DND-41 (cell line): ENCODE data around the gene RPH3AL.
"Not testable (repeated sequence)": the region's sequence is repeated elsewhere in the genome, so short reads cannot be mapped to it uniquely, and the experiment has no call there.

Source experiments
- ATAC-seq: fragments of 200-7000 bp; cut with Tn5 transposase; 3 replicates; pipeline ENCODE4 v1.9.1; 2021; ENCODE audit warnings: low read depth; ENCODE audit not compliant: insufficient read depth
- DNase-seq: peaks from one replicate; pipeline ENCODE4 v3.0.0-alpha.2; 2020
- H2AFZ ChIP-seq: 2 replicates; pipeline ENCODE4 v1.6.0; 2012; ENCODE audit warnings: low read depth, low read length
- H3K27ac ChIP-seq: 2 replicates; pipeline ENCODE4 v1.5.1; 2012; ENCODE audit warnings: low read length, inconsistent platforms
- H3K27me3 ChIP-seq: fragments of 200-600 bp; sonication (generic); 2 replicates; pipeline ENCODE4 v1.6.0; 2012; ENCODE audit warnings: low read length, mild to moderate bottlenecking, inconsistent platforms; ENCODE audit not compliant: insufficient read depth, poor library complexity
- H3K36me3 ChIP-seq: 2 replicates; pipeline ENCODE4 v1.5.1; 2012; ENCODE audit warnings: low read length, inconsistent platforms; ENCODE audit not compliant: insufficient read depth
- H3K4me1 ChIP-seq: 2 replicates; pipeline ENCODE4 v1.5.1; 2012; ENCODE audit warnings: mild to moderate bottlenecking, low read length; ENCODE audit not compliant: insufficient read depth
- H3K4me2 ChIP-seq: 2 replicates; pipeline ENCODE4 v1.6.0; 2012; ENCODE audit warnings: mild to moderate bottlenecking, moderate library complexity, low read length, inconsistent platforms; ENCODE audit not compliant: insufficient read depth
- H3K4me3 ChIP-seq, 2 experiments: fragments of 200-600 bp in 1 of 2; shearing (Covaris generic) in 1 of 2; 2 replicates each; pipeline ENCODE4 v1.5.1; 2012 to 2016; ENCODE audit warnings: inconsistent platforms in 2 of 2, low read length in 2 of 2, mild to moderate bottlenecking in 2 of 2, low read depth in 1 of 2, moderate library complexity in 1 of 2
- H3K79me2 ChIP-seq: 2 replicates; pipeline ENCODE4 v1.6.0; 2012; ENCODE audit warnings: low read length, inconsistent platforms; ENCODE audit not compliant: insufficient read depth
- H3K9ac ChIP-seq: 2 replicates; pipeline ENCODE4 v1.6.0; 2012; ENCODE audit warnings: low read depth, mild to moderate bottlenecking, inconsistent platforms, low read length, moderate library complexity
- H3K9me3 ChIP-seq: 2 replicates; pipeline ENCODE4 v1.5.1; 2012; ENCODE audit warnings: low read length, moderate library complexity, mild to moderate bottlenecking, inconsistent platforms; ENCODE audit not compliant: insufficient read depth, severe bottlenecking
- H4K20me1 ChIP-seq: 2 replicates; pipeline ENCODE4 v1.6.0; 2012; ENCODE audit warnings: low read length; ENCODE audit not compliant: insufficient read depth
- CTCF ChIP-seq: IDR thresholded peaks from 2 replicates; pipeline ENCODE4 v1.5.1; 2012; ENCODE audit warnings: borderline replicate concordance, low read length, moderate library complexity, mild to moderate bottlenecking; ENCODE audit not compliant: poor library complexity, severe bottlenecking; ENCODE audit errors: extremely low read depth
- EZH2 ChIP-seq: IDR thresholded peaks from 3 replicates; pipeline ENCODE4 v1.6.1; 2012; ENCODE audit warnings: borderline replicate concordance, low read depth, mild to moderate bottlenecking, moderate library complexity, low read length, inconsistent platforms; ENCODE audit not compliant: severe bottlenecking

Gene RPH3AL

DNA sequence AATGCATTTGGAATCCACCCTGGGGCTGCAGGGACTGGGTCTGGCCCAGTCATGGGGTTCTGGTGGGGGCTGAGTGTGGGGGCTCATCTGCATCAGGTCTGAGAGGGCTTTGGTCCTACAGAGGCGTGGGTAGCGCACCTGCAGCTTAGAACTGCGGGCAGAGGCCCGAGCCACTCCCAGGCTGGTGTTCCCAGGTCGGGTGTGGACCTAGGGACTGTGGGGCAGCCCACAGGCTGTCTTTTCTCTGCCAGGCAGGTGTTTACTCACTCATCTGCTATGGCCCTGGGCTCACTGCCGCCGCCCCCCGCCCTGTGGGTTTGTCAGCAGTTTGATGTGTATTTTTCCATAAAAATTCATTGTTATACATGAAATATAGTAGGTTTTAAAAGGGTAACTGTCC is 144.2 kb downstream of the RPH3AL start:
- Histone ChIP-seq H3K79me2 (no peaks in the 10 kb centered on the region), H3K4me1 (no peaks in the 10 kb centered on the region), H3K27me3 (peaks cover 2% of the 10 kb centered on the region), H3K9me3 (no peaks in the 10 kb centered on the region), H4K20me1 (no peaks in the 10 kb centered on the region; the same call in 1 of the 2 replicates), H3K4me3 (no peak overlapping the region), H3K27ac (no peak overlapping the region), H3K9ac (no peak overlapping the region), H2AFZ (no peak overlapping the region), H3K4me2 (no peak overlapping the region), H3K36me3 (no peaks in the 10 kb centered on the region)
- ATAC-seq (no peak), DNase-seq (no peak)
- TF ChIP-seq CTCF = no peak
- TF ChIP-seq EZH2 = no peak

GRCh38 chr17:207775-208174 is 144.8 kb downstream of the RPH3AL start:
- no peaks in the 10 kb centered on the region; the same call in 1 of the 2 replicates for H4K20me1 ChIP-seq
- no peak overlapping the region for H3K4me2 ChIP-seq
- TF ChIP-seq CTCF (no peak), EZH2 (no peak)
- no peaks in the 10 kb centered on the region for H3K36me3 ChIP-seq
- H3K9ac ChIP-seq = no peak overlapping the region
- H3K4me3 ChIP-seq = no peak overlapping the region
- no peak overlapping the region for H3K27ac ChIP-seq
- H3K4me1 ChIP-seq = no peaks in the 10 kb centered on the region
- no peak for ATAC-seq
- peaks cover 2% of the 10 kb centered on the region for H3K27me3 ChIP-seq
- H2AFZ ChIP-seq = no peak overlapping the region
- DNase-seq = no peak
- no peaks in the 10 kb centered on the region for H3K79me2 ChIP-seq
- H3K9me3 ChIP-seq = no peaks in the 10 kb centered on the region

DNA sequence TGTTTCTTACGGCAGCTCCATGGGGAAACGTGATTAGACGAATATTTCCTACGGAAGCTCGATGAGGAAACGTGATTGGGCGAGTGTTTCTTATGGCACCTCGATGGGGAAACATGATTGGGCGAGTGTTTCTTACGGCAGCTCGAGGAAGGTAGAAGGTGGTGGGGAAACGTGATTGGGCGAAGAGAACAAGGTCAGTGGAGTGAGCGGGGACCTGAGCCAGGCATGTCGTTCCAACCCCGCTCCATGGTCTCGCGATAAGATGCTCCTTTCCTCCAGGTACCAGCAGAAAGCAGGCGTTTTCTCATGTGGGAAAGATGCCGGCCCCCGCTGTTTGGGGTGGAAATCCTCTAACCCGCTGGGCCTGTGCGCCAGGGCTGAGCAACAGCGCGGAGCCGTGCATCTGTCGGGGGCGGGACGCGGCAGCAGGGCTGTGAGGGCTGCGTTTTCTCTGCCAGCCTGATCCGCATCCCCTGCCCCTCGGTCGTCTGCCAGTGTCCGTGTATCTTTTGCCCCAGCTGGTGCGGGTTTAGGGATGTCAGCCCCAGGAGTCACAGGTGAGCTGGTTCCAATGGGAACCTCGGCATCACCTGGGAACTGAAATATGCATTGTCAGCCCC is 145.6 kb downstream of the RPH3AL start:
- Histone ChIP-seq H3K9me3 (no peaks in the 10 kb centered on the region), H3K36me3 (no peaks in the 10 kb centered on the region), H3K4me1 (no peaks in the 10 kb centered on the region), H4K20me1 (no peaks in the 10 kb centered on the region; the same call in 1 of the 2 replicates), H3K79me2 (no peaks in the 10 kb centered on the region), H3K4me2 (no peak overlapping the region), H3K27me3 (peaks cover 2% of the 10 kb centered on the region), H3K4me3 (no peak overlapping the region), H3K9ac (no peak overlapping the region), H3K27ac (no peak overlapping the region), H2AFZ (no peak overlapping the region)
- ATAC-seq (no peak), DNase-seq (no peak)
- TF ChIP-seq EZH2 (no peak), CTCF (no peak)

DNA sequence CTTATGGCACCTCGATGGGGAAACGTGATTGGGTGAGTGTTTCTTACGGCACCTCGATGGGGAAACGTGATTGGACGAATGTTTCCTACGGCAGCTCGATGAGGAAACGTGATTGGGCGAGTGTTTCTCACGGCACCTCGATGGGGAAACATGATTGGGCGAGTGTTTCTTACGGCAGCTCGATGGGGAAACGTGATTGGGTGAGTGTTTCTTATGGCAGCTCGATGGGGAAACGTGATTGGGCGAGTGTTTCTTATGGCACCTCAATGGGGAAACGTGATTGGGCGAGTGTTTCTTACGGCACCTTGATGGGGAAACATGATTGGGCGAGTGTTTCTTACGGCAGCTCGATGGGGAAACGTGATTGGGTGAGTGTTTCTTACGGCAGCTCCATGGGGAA is 146.1 kb downstream of the RPH3AL start:
- H3K9me3 ChIP-seq = not testable (repeated sequence)

More for the DNA sequence above, 146.1 kb downstream of the RPH3AL start:
- H4K20me1 ChIP-seq, H3K4me3 ChIP-seq, H3K36me3 ChIP-seq, DNase-seq, H3K27ac ChIP-seq, H3K9ac ChIP-seq, H3K27me3 ChIP-seq, H2AFZ ChIP-seq, ATAC-seq, H3K4me1 ChIP-seq, H3K79me2 ChIP-seq, H3K4me2 ChIP-seq: not testable (repeated sequence)
